Subcutaneous adipose tissue (tissue), 4 donors: ENCODE data around the gene RAB24. TPM values are rescaled to one million over a fixed set of nuclear protein-coding genes. Genes with fewer than 3 reads are reported as not detected.

Source experiments
- CTCF ChIP-seq: fragments of 450-650 bp; IDR thresholded peaks from one replicate; pipeline ENCODE4 v1.5.1; 2016; ENCODE audit warnings: low read depth, mild to moderate bottlenecking, control low read depth, antibody characterized with exemption, moderate library complexity
- total RNA-seq, 4 donors: library from RNA; depleted of rRNA; stranded (reverse); fragments of >200 nt; gene quantifications; one replicate each; pipeline ENCODE4 v1.1.0, GENCODE V29; 2016

RAB24 gene
- total RNA-seq, 4 donors from 2014 or later: 19.4 to 35.6 (median 26.3) TPM

- TF ChIP-seq CTCF: no peak
Measured at GRCh38 chr5:177301503-177302165, 1.9 kb downstream of the RAB24 start.

- TF ChIP-seq CTCF: no peak
Measured at GRCh38 chr5:177300951-177301350, 2.6 kb downstream of the RAB24 start.

DNA sequence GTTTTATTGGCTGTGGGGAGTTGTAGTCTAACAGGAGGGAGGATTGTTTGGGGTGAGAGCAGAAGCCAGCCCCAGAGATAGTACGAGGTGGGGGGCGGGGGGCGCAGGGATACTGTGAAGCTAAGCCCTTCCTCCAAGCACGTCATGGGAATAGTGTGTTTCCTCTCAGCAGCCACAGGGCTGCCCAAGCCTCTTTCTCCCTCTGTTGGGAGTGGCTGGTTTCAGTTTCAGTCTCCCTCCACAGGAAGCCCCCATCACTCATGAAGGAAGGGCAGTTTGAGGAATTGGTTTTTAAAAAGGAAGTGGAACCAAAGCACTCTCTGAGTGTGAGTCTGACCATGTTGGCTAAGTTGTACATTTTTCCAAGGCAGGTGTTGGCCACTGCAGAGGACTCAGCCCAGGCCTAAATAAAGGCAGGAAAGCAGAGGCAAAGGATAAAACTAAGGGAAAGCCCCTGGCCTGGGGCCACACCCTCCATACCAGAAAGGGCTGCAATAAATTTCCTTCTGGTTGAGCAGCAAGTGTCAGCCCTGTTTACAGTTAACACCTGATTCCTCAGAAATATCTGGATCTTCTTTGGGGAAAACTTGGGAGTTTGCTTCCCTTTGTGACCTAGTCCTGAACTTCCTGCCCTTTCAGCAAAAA lies 3.2 kb downstream of the RAB24 start:
- no peak for TF ChIP-seq CTCF

- TF ChIP-seq CTCF: no peak
Measured at GRCh38 chr5:177299697-177300096, 3.8 kb downstream of the RAB24 start.

DNA sequence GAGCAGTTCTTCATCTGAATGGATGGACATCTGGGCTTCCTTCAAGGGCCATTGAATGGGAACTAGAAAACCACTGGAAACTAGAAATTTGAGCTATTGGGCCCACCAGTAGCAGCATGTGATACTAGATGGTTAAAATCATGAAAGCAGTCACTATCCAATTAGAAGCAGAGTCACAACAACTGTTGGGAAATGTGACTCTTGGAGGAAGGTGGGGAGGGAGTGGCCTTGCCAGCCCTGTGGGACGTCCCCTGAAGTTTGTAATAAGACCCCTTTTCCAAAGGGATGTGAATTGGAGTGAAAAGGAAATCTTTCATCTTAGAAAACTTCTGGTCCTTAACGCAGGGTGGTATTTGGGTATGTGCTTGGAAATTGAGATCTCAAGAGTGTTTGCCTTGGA lies 5.6 kb downstream of the RAB24 start:
- TF ChIP-seq CTCF: no peak

- no peak for TF ChIP-seq CTCF
Measured at GRCh38 chr5:177296581-177296980, 6.9 kb downstream of the RAB24 start.

- no peak for TF ChIP-seq CTCF
Measured at GRCh38 chr5:177295924-177296323, 7.6 kb downstream of the RAB24 start.
